NCI-H1930 (cell line): ENCODE results near the gene PAPPA2.
A peak's percentile ranks its signal among the peaks of the same experiment; 100 is the strongest.
"Not testable (repeated sequence)": the region's sequence is repeated elsewhere in the genome, so short reads cannot be mapped to it uniquely, and the experiment has no call there.

ENCODE experiments used
- DNase-seq, 2 experiments: peaks; one replicate each; lab custom pipeline; 2025; lab: John Stamatoyannopoulos, UW

The PAPPA2 gene

DNA sequence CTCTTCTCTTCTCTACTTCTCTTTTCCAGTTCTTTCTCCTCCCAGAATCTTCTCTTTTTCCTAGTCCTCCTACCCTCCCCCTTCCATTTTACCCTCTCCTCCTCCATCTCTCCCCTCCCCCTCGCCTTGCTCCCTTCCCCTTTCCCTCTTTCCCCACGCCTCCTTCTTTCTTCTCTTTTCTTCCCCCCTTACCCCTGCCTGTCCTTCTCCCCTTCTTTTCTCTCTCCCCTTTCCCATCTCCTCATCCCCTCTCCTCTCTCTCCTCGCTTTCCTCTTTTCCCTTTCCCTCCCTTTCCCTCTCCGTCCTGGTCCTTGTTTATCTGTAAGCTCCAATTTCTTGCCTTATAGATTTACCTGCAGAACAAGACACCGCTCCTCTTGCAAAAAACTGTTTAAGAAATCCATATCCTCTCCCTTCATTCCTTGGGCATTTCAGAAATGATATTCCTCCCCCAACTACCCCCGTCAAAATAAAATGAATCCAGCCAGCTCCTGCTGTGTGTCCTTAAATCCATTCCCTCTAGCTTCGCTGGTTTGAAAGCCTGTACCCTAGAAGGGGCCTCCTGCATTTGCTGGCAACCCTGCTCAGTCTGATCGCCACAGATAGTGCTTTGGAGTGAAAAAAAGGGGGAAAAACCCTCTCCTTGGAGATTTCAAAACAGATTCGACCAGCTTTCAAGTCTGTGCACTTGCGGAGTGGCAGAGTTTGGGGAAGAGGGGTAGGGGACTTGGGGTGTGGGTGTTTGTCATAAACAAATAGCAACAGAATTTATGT, 89.4 kb downstream of the PAPPA2 start:
- no peak for DNase-seq

GRCh38 chr1:176552999-176553398, 90.0 kb downstream of the PAPPA2 start:
- DNase-seq: no peak

GRCh38 chr1:176556288-176556687, 93.3 kb downstream of the PAPPA2 start:
- no peak for DNase-seq

DNA sequence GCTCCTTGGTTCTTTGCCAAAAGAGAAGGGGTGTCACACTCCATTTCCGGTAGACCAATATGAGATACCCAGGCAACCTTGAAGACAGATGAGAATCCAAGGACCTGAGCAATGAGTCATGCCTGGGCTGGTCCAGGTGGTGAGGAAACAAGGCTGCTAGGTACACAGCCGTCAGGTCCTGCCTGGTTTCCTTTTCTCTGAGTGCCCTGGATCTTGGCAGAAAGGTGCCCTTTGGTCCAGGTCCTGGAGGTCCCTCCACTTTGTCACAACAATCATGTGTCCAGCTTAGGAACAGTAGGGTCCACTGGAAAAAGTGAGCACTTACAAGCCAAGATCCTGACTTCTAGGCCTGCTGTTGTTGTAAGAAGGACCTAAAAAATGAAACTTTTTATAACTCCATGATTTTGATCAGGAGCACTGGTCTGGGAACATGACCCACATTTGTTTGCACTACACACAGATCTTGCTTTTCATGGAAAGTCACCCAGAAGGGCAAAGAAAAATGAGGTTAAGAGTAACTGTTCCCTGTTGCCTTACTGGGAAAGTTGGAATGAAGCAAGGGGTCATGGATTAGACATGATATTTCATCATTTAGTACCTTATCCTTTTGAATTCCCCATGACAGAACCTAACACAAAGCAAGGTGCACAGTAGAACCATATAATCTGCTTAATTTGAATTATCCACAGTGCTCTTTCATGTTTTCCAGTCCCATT, 94.7 kb downstream of the PAPPA2 start:
- DNase-seq: no peak

- DNase-seq: no peak
These were observed 95.6 kb downstream of the PAPPA2 start for GRCh38 chr1:176558561-176558960.

DNA sequence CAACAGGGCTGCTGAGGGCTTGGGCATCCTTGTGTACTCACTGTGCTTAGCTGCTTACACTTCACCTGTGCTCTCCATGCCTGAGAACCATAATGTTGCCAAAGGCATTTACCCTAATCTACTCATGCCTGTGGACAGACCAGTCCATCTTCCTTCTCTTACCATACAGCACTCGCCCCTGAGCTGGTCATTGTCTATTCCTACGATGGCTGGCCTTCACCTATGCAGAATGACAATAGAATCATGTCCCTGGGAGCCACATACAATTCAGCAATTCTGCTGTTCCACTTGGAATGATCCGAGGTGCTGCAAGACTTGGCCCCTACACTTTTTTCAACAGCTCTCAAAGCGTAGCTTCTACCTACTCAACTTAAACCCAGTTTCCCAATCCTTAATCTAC, 96.5 kb downstream of the PAPPA2 start:
- no peak for DNase-seq

- DNase-seq: peak; percentile 13 to 42
These were observed 96.9 kb downstream of the PAPPA2 start for GRCh38 chr1:176559878-176560277.

DNA sequence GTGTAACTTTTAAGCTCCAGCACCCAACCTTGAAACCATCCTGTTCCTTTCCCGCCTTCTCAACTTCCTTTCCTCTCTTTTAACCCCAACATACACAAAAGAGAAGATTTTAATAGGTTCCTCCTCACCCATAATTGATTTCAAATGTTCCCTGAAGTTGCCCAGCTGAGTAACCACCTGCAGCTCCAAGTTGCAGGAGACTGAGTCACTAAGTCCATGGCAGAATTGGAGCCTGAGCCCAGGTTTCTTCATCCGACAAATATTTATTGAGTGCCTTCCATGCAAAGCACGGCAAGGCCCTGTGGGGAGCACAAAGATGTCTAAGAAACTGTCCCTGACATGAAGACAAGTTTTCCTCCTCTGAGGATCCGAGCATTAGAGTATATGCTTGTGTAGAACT, 97.7 kb downstream of the PAPPA2 start:
- no peak for DNase-seq

- not testable (repeated sequence) for DNase-seq
These were observed 98.8 kb downstream of the PAPPA2 start for GRCh38 chr1:176561761-176562160.

DNA sequence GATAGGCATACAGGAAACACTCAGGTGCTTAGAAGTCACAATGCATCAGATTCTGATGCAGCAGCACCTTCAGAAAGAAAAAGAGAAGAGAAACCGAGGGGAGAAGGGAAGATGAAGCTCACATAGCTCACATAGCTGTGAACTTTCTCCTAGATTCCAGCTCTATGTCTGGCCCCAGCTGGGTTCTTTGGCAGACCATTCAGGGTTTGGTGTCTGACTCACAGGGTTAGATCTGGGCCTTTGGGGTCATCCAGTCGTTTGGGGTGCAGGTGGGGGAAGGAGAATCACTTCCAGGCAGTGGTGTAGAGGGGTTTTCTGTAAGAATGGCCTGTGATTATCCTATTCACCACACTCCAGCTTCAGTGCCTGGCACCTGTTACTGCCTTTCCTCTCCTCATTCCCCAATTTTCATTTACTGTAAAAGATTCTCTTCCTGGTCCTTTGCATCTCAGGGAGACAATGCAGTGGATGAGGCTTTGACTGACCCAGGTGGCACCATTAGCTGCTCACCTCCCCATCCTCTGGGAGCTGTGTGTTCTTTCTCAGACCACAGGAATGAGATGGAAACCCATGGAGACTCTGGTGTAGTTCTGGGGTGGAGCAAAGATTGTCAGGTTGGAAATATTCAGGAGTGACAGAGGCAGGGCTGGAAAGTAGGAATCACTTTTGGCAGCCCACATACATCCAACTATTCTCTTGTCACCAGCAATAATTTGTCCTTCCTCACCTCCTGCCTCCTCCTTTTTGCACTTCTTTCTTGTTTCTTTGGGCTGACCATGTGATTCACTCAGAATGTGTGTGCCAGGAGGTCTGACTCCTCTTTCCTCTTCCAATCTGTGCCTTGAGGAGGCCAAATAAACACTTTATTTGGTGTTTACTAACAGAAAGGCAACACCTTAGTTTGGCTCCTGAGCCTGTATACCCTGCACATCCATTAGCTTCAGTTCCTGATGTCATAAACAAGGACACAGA, 103.3 kb downstream of the PAPPA2 start:
- DNase-seq: no peak

DNA sequence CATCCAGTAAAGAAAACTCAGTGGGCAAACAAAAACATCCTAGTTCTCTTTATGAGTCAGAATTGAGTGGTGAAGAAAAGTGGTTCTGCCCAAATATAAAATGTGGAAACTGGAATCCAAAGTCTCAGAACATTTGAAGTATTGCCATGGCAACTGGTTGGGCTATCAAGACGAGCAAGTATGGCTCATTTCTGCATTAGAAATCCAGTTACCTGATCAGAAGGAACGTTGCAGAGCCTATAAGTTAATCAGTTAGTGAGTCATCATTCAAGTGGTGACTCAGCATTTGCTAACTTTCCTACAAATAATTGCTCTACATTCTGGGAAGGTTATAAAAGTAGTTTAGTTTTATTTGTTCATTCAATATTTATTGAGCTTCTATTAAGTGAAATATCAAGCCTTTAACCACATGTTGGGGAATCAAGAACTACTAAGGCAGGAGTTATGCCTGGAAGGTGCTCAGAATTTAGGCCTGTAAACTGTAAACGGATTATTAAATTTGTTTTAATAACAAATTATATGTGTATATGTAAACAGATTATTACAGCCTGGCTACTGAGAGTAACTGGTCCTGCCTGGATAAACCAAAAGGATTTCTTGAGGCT, 104.3 kb downstream of the PAPPA2 start:
- DNase-seq: no peak

- no peak for DNase-seq
These were observed 105.2 kb downstream of the PAPPA2 start for GRCh38 chr1:176568185-176568584.

- DNase-seq: no peak
These were observed 111.8 kb downstream of the PAPPA2 start for GRCh38 chr1:176574756-176575155.

GRCh38 chr1:176575991-176576390, 113.0 kb downstream of the PAPPA2 start:
- no peak for DNase-seq

- DNase-seq: no peak
These were observed 113.7 kb downstream of the PAPPA2 start for GRCh38 chr1:176576670-176577069.

DNA sequence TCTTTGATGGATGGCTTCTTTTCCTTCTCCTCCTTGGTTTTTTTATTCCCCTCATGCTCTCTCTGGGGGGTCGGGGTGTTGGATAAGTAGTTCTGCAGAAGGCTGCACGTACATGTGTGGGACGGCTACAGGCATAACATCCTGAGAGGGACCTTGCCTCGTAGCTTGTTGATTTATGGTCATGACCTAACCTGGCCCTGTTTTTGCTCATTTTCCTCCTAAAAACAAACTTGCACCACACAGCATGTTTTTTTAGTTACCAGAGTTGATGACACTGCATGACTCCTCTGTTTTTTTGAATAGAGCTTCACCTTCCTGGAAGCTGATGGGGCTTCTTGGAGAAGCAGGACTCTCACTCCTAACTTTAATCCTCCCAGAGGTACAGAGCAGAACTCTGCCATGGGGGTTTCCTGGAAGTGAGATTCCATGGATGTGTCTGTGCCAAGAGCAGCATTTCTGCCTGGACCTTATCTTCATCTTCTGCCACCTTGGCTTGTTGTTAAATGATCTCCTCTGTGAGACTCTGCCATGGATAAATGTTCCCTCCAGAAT, 114.7 kb downstream of the PAPPA2 start:
- DNase-seq: no peak

GRCh38 chr1:176579087-176579486, 116.1 kb downstream of the PAPPA2 start:
- DNase-seq: no peak

DNA sequence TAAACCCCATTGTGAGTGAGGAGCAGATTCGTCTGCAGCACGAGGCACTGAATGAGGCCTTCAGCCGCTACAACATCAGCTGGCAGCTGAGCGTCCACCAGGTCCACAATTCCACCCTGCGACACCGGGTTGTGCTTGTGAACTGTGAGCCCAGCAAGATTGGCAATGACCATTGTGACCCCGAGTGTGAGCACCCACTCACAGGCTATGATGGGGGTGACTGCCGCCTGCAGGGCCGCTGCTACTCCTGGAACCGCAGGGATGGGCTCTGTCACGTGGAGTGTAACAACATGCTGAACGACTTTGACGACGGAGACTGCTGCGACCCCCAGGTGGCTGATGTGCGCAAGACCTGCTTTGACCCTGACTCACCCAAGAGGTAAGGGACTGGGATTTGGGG, 132.2 kb downstream of the PAPPA2 start:
- no peak for DNase-seq

DNA sequence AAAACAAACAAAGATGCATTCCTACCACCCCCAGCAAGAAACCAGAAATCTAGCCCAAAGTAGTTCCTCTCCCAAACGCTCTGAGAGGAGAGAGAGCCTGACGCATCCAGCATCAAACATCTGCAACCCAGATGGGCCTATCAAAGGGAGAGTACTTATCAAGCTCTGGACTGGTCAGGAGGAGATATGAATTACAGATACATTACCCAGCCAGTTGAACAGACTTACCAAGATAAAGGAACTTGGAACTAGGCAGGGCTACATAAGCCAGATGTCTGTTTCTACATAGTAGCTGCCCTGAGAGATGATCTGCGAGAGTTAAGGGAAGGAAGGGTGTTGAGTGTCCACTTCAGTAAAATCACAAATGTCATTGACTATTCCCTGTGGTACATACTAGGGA, 138.4 kb downstream of the PAPPA2 start:
- DNase-seq: no peak

DNA sequence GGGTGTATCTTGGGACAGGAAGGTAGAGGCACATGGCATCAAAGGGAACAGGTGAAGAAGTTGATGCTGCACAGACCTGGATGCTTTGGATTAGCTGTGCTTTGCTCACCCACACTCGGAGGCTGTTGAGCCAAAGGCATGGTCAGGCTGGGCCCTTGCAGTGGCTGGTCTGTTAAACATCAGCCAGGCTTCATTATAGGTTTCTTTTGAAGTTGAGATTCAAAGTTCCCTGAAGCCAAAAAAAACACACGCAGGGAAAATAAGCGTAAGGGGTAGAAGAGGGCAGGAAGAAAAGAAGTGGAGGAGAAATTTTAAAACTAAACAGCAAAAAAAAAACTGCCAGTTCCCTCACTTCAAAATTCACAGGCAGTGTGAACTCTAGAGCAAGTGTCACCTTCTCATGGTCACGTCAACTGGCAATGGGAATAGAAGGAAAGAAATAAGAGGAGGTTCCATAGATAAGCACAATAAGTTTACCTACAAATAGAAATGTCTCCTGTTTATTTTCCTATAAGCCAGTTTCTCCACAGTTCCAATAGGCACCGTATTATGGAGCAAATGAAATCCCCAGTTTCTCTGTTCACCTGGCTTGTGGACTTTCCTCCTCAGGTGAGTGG, 139.5 kb downstream of the PAPPA2 start:
- no peak for DNase-seq

DNA sequence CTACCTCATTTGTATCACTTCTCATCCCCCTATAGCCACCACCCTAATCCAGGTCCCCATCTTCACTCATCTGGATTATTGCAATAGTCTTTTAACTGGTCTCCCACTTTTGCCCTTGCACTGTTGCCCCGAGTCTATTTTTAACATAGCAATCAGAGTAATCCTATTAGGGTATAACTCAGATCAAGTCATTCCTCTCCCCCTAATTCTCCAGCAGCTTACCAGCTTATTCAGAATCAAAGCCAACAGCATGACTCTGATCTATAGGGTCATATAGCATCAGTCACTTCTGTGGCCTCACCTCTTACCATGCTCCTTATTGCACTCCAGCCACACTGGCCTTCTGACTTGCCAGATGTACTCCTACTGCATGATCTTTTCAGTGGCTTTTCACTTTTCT, 140.7 kb downstream of the PAPPA2 start:
- DNase-seq: no peak
